GM21367 (cell line): ENCODE data around the gene NPPA.

Experiments used
- ATAC-seq: cut with Tn5 transposase; IDR thresholded peaks from one replicate; pipeline ENCODE4 v1.9.1; 2021; ENCODE audit not compliant: unreplicated experiment

NPPA gene

GRCh38 chr1:11845641-11846335 lies 1.8 kb downstream of the NPPA start:
- no peak for ATAC-seq

DNA sequence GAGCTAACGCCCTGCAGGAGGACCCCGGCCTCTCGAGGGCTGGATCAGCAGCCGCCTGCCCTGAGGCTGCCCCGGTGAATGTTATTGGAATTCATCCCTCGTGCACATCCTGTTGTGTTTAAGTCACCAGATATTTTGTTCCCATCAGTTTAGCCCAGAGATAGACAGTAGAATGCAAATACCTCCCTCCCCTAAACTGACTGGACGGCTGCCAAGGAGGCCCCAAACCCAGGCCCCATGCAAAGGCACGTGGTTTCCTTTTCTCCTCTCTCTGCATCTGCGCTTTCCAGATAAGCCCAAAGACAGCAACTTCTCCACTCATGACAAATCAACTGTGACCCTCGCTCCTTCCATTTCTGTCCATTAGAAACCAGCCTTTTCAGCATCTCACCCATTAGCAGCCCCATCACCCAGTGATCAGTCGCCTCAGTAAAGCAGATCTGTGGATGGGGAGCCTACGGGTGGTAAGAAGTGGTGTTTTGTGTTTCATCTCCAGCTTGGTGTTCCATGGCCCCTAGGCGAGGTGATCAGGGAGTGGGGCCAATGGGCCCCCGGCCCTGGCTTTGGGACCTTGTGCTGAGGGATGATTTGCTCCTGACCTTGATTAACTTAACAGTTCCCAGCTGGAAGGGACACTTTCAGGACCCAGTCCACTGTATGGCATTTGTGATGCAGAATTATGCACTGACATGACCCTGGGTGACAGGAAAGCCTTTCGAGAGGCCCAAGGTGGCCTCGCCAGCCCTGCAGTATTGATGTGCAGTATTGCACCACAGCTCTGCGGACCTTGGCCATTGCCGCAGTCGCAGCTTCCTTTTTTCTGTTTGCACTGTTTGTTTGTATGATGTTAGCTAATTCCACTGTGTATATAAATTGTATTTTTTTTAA lies 5.2 kb downstream of the NPPA start:
- no peak for ATAC-seq

DNA sequence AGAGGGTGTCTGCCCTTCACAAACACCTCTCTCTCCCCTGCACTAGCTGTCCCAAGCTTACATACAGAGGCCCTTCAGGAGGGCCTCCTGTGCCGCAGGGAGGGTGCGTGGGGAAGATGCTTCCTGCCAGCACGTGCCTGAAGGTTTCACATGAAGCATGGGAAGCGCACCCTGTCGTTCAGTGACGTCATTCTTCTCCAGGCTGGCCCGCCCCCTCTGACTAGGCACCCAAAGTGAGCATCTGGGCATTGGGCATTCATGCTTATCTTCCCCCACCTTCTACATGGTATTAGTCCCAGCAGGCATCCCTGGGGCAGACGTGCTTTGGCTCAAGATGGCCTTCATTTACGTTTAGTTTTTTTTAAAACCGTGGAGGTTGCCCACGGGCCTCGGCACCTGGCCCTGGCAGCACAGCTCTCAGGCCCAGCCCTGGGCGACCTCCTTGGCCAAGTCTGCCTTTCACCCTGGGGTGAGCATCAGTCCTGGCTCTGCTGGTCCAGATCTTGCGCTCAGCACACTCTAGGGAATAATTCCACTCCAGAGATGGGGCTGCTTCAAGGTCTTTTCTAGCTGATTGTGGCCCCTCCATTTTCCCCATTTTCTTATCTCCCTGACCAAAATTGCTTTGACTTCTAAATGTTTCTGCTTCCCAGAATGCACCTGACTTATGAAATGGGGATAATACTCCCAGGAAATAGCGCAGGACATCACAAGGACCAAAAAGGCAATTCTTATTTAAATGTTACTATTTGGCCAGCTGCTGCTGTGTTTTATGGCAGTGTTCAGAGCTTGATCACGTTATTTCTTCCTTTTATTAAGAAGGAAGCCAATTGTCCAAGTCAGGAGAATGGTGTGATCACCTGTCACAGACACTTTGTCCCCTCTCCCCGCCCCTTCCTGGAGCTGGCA lies 6.1 kb downstream of the NPPA start:
- ATAC-seq: no peak

- no peak for ATAC-seq
These were observed 7.6 kb downstream of the NPPA start for GRCh38 chr1:11839727-11840705.

- no peak for ATAC-seq
These were observed 9.0 kb downstream of the NPPA start for GRCh38 chr1:11838349-11839272.

DNA sequence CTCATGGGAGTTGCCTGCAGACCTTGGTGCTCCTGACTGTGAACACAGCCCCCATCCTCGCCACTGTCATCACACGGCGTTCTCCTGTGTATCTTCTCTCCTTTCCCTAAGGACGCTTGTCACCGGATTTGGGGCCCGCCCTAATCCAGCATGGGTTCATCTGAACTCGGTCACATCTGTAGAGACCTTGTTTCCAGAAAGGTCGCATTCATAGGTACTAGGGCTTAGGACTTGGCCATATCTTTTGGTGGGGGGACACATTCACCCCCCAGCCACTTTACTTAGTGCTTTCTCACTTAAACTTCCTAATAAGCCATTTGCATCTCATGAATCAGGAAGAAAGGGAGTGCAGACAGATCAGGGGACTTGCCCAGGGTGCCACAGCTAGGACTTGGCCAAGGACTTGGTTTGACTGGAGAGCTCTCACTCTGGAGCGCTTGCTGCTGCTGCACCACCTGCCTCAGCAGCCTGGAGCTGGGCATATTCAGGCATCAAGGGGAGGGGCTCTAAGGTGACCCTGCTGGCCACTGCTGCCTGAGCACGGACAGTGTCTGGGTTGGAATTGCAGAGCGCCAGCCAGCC lies 9.7 kb downstream of the NPPA start:
- no peak for ATAC-seq

- no peak for ATAC-seq
These were observed 10.4 kb downstream of the NPPA start for GRCh38 chr1:11836955-11837766.

DNA sequence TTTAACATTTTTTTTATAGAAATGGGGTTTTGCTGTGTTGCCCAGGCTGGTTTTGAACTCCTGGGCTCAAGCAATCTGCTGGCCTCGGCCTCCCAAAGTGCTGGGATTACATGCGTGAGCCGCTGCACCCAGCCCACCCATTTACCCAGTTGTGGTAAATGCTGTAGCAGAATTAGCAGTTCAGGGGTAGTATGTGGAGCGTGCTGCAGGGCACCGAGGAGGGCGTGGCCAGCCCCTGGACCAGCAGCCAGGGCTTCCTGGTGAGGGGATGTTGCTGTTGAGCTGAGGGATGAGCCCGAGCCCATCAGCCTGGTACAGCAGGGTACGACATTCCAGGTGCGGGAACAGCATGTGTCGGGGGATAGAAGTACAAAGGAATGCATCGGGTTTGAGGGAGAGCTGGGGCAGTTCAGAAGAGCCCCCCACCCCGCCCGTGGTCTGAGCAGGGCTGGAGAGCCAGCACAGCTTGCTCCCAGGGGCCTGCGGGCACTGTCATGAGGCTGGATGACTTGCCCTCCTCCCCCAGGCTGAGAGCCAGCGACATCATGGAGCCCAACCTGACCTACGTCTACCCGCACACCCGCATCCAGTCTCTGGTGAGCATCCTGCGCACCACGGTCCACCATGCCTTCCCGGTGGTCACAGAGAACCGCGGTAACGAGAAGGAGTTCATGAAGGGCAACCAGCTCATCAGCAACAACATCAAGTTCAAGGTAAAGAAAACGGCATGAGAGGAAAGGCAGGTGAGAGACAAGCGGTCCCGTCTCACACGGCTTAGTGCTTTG lies 11.9 kb downstream of the NPPA start:
- no peak for ATAC-seq

GRCh38 chr1:11833900-11834299 lies 13.7 kb downstream of the NPPA start:
- ATAC-seq: no peak

DNA sequence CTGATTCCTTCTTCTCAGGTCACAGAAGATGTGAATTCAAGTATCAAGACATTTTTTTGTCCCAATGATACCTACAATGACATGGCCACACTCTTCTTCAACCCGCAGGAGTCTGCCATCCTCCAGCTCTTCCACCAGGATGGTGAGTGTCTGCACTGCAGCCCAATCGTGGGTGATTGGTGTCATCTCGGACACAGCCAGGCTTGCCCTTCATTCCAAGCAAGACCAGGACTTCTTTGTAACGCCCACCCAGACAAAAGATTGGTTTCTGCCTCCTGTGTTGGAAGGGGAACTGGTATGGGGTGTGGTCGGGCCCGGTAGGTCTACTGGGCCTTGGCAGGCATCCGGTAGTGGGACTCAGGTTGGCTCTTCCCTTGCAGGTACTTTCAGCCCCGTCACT lies 14.1 kb downstream of the NPPA start:
- ATAC-seq: no peak

- no peak for ATAC-seq
These were observed 15.4 kb downstream of the NPPA start for GRCh38 chr1:11831945-11832725.

DNA sequence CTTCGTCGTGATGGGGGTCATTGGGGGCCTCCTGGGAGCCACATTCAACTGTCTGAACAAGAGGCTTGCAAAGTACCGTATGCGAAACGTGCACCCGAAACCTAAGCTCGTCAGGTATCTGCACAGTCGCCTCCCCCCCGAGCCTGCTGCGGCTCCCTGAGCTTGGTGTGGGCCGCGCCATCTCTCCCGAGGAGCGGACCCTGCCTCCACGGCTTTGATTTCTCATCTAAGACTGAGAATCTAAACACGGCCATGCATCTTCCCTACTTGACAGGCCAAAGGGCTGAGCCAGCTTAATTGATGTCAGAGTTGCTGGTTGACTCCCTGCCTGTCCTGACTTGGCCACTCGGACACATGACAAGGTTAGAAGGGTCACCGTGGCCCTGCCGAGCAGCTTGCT lies 19.1 kb downstream of the NPPA start:
- no peak for ATAC-seq

GRCh38 chr1:11826946-11827345 lies 20.6 kb downstream of the NPPA start:
- ATAC-seq: no peak

- no peak for ATAC-seq
These were observed 22.5 kb downstream of the NPPA start for GRCh38 chr1:11825131-11825530.

- no peak for ATAC-seq
These were observed 24.0 kb downstream of the NPPA start for GRCh38 chr1:11823366-11824137.

DNA sequence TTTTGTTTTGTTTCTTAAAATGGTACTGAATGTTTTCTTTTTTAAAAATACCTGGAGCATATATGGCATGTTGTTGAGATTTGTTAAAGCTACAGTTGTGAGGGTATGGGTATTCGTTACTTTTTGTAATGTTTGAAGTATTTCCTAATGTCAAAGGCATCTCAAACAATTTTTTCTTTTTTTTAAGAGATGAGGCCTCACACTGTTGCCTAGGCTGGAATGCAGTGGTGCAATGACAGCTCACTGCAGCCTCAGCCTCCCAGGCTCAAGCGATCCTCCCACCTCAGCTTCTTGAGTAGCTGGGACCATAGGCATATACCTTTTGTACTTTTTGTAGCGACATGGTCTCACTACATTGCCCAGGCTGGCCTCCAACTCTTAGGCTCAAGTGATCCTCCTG lies 25.5 kb downstream of the NPPA start:
- no peak for ATAC-seq
